Measurements from ENCODE around the gene RGS8. TPM values are rescaled to one million over a fixed set of nuclear protein-coding genes. Genes with fewer than 3 reads are reported as not detected.

The RGS8 gene
- total RNA-seq, 1 experiment from 2014 or later, result not detected

- no peak for DNase-seq
- H3K9me2 ChIP-seq (ENCODE audit: insufficient read depth), result no peaks in the 10 kb centered on the region
- no peak for TF ChIP-seq CTCF (conservative IDR thresholded peaks at IDR 0.05)
- no peak for TF ChIP-seq EZH2 (IDR thresholded peaks at IDR 0.05; ENCODE audit: low read depth)
- no TSS peak for BruUV-seq (replicated peaks)
- H4K20me1 ChIP-seq (ENCODE audit: insufficient read depth), result no peaks in the 10 kb centered on the region
- no peaks in the 10 kb centered on the region for H3K4me1 ChIP-seq (replicated peaks; ENCODE audit: insufficient read depth)
- no peak overlapping the region for H2AFZ ChIP-seq
- no peaks in the 10 kb centered on the region for H3K9me3 ChIP-seq (ENCODE audit: insufficient read depth, low read depth)
- H3K79me2 ChIP-seq (ENCODE audit: low read depth), result no peaks in the 10 kb centered on the region
- POLR2A ChIA-PET (ENCODE audit: unreplicated experiment), result no interaction called here
- H3K36me3 ChIP-seq (ENCODE audit: low read depth), result no peaks in the 10 kb centered on the region
- H3K4me2 ChIP-seq, result no peak overlapping the region
- H3F3A ChIP-seq (ENCODE audit: insufficient read depth, low read depth), result no peaks in the 10 kb centered on the region
- no peak overlapping the region for H3K27ac ChIP-seq
- intact Hi-C loops (cut with micrococcal nuclease; ENCODE audit: unreplicated experiment), result no loop called here
- CTCF ChIA-PET, result no interaction called here
- H3K27me3 ChIP-seq (ENCODE audit: insufficient read depth, low read depth), result no peaks in the 10 kb centered on the region
- H3K4me3 ChIP-seq, result no peak overlapping the region
Observed at GRCh38 chr1:182670032-182670749, 14.2 kb downstream of the RGS8 start.

- Histone ChIP-seq H3F3A (ENCODE audit: insufficient read depth, low read depth) (no peaks in the 10 kb centered on the region), H3K27ac (no peak overlapping the region), H3K9me2 (ENCODE audit: insufficient read depth) (no peaks in the 10 kb centered on the region), H3K4me1 (replicated peaks; ENCODE audit: insufficient read depth) (0 out of 2 replicates have a peak, but pooled peaks cover 4% of the 10 kb centered on the region), H3K4me2 (no peak overlapping the region), H2AFZ (no peak overlapping the region), H4K20me1 (ENCODE audit: insufficient read depth) (no peaks in the 10 kb centered on the region), H3K4me3 (no peak overlapping the region), H3K27me3 (ENCODE audit: insufficient read depth, low read depth) (no peaks in the 10 kb centered on the region), H3K36me3 (ENCODE audit: low read depth) (no peaks in the 10 kb centered on the region), H3K9me3 (ENCODE audit: insufficient read depth, low read depth) (no peaks in the 10 kb centered on the region), H3K79me2 (ENCODE audit: low read depth) (no peaks in the 10 kb centered on the region)
- TF ChIP-seq EZH2 (IDR thresholded peaks at IDR 0.05; ENCODE audit: low read depth) (no peak), CTCF (conservative IDR thresholded peaks at IDR 0.05) (no peak)
- no TSS peak for BruUV-seq (replicated peaks)
- DNase-seq, result no peak
- POLR2A ChIA-PET (ENCODE audit: unreplicated experiment), result no interaction called here
- CTCF ChIA-PET, result no interaction called here
- intact Hi-C loops (cut with micrococcal nuclease; ENCODE audit: unreplicated experiment), result no loop called here
Observed at GRCh38 chr1:182669266-182669665, 15.1 kb downstream of the RGS8 start.

GRCh38 chr1:182668521-182669054 lies 15.8 kb downstream of the RGS8 start:
- Histone ChIP-seq H2AFZ (no peak overlapping the region), H3K9me3 (ENCODE audit: insufficient read depth, low read depth) (no peaks in the 10 kb centered on the region), H3K4me3 (no peak overlapping the region), H3F3A (ENCODE audit: insufficient read depth, low read depth) (no peaks in the 10 kb centered on the region), H3K36me3 (ENCODE audit: low read depth) (no peaks in the 10 kb centered on the region), H3K4me2 (no peak overlapping the region), H3K79me2 (ENCODE audit: low read depth) (no peaks in the 10 kb centered on the region), H3K4me1 (replicated peaks; ENCODE audit: insufficient read depth) (0 out of 2 replicates have a peak, but pooled peaks cover 4% of the 10 kb centered on the region), H3K27ac (no peak overlapping the region), H3K9me2 (ENCODE audit: insufficient read depth) (no peaks in the 10 kb centered on the region), H4K20me1 (ENCODE audit: insufficient read depth) (no peaks in the 10 kb centered on the region), H3K27me3 (ENCODE audit: insufficient read depth, low read depth) (no peaks in the 10 kb centered on the region)
- no peak for DNase-seq
- TF ChIP-seq EZH2 (IDR thresholded peaks at IDR 0.05; ENCODE audit: low read depth), result no peak
- POLR2A ChIA-PET (ENCODE audit: unreplicated experiment), result no interaction called here
- CTCF ChIA-PET, result no interaction called here
- BruUV-seq (replicated peaks), result no TSS peak
- intact Hi-C loops (cut with micrococcal nuclease; ENCODE audit: unreplicated experiment), result no loop called here
